Keratinocyte (primary cell): Measurements from ENCODE around the gene LPO.

Experiments
- EZH2 ChIP-seq: IDR thresholded peaks from one replicate; pipeline ENCODE4 v1.6.1; 2012; ENCODE audit warnings: inconsistent platforms, mild to moderate bottlenecking, low read length, moderate library complexity
- TF ChIP-seq, protein P1 (sequence below), 3 experiments: IDR thresholded peaks in 1 of 3; conservative IDR thresholded peaks in 1 of 3; optimal IDR thresholded peaks in 1 of 3; 2 replicates in 2 of 3; 3 replicates in 1 of 3; pipeline versions ENCODE3 to v1.5.1; 2011; ENCODE audit warnings: low read length in 3 of 3, mild to moderate bottlenecking in 3 of 3, moderate library complexity in 2 of 3, control low read depth in 1 of 3, inconsistent platforms in 1 of 3; ENCODE audit not compliant: insufficient read depth in 2 of 3; ENCODE audit errors: extremely low read depth in 1 of 3

GRCh38 chr17:58312021-58312630 is 73.7 kb downstream of the LPO start:
- TF ChIP-seq, protein P1, sequence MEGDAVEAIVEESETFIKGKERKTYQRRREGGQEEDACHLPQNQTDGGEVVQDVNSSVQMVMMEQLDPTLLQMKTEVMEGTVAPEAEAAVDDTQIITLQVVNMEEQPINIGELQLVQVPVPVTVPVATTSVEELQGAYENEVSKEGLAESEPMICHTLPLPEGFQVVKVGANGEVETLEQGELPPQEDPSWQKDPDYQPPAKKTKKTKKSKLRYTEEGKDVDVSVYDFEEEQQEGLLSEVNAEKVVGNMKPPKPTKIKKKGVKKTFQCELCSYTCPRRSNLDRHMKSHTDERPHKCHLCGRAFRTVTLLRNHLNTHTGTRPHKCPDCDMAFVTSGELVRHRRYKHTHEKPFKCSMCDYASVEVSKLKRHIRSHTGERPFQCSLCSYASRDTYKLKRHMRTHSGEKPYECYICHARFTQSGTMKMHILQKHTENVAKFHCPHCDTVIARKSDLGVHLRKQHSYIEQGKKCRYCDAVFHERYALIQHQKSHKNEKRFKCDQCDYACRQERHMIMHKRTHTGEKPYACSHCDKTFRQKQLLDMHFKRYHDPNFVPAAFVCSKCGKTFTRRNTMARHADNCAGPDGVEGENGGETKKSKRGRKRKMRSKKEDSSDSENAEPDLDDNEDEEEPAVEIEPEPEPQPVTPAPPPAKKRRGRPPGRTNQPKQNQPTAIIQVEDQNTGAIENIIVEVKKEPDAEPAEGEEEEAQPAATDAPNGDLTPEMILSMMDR (optimal IDR thresholded peaks at IDR 0.05 in 1 of 3, IDR thresholded peaks at IDR 0.05 in 1 of 3, conservative IDR thresholded peaks at IDR 0.05 in 1 of 3; ENCODE audit: extremely low read depth in 1 of 3, insufficient read depth in 2 of 3, low read length in 3 of 3) = no peak
- no peak for TF ChIP-seq EZH2
